Dendritic cell treated with granulocyte-macrophage colony-stimulating factor and Interleukin-4, amounts not matched to agents 40 ng/mL and 50 ng/mL, for 4 days (primary cell): Measurements from ENCODE around the gene SLC32A1.

ENCODE experiments used
- H3K27ac Mint-ChIP-seq: one replicate; pipeline ENCODE4 v1.8.0; 2022; ENCODE audit warnings: mild to moderate bottlenecking, mixed read lengths
- H3K27me3 Mint-ChIP-seq: one replicate; pipeline ENCODE4 v1.8.0; 2022; ENCODE audit warnings: mild to moderate bottlenecking, mixed read lengths
- H3K36me3 Mint-ChIP-seq: one replicate; pipeline ENCODE4 v1.8.0; 2022; ENCODE audit warnings: low read depth, mixed read lengths
- H3K4me1 Mint-ChIP-seq: one replicate; pipeline ENCODE4 v1.8.0; 2022; ENCODE audit warnings: low read depth, mixed read lengths
- H3K4me3 Mint-ChIP-seq: one replicate; pipeline ENCODE4 v1.8.0; 2022; ENCODE audit warnings: mild to moderate bottlenecking, moderate library complexity, mixed read lengths
- H3K9me3 Mint-ChIP-seq: one replicate; pipeline ENCODE4 v1.8.0; 2022; ENCODE audit warnings: mixed read lengths
- intact Hi-C: fragments of 100-400 bp; cut with micrococcal nuclease; formaldehyde crosslinking; loops from one replicate; pipeline ENCODE4 v1.15.0; 2022

SLC32A1 gene

DNA sequence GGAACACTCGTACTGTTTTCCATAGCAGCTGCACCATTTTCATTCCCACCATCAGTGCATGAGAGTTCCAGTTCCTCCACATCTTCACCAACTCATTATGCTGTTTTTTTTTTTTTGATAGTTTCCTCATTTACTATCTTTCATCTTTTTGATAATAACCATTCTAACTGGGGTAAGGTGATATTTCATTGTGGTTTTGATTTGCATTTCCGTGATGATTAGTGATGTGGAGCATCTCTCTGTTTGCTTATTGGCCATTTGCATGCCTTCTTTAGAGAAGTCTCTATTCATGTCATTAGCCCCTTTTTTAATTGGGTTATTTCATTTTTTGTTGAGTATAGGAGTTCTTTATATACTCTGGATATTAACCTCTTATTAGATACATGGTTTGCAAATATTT, 49.9 kb downstream of the SLC32A1 start:
- intact Hi-C loops = no loop called here
- Mint-ChIP-seq H3K9me3 (peaks cover 17% of the 10 kb centered on the region), H3K4me3 (no peak overlapping the region), H3K36me3 (peaks cover 60% of the 10 kb centered on the region), H3K27me3 (no peaks in the 10 kb centered on the region), H3K27ac (no peak overlapping the region), H3K4me1 (no peaks in the 10 kb centered on the region)

DNA sequence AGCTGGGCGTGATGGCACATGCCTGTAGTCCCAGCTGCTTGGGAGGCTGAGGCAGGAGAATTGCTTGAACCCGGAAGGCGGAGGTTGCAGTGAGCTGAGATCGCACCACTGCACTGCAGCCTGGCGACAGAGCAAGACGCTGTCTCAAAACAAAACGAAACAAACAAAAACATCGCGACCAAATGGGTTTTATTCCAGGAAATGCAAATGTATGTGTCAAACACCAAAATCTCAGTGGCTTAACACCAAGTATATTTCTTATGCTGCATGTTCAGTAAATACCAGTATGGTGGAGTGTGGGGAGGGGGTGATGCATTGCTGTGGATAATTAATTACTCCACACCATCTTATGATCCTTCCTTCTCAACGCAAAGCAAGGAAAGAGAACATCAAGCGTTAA, 52.1 kb downstream of the SLC32A1 start:
- Mint-ChIP-seq H3K4me1 (no peaks in the 10 kb centered on the region), H3K9me3 (peaks cover 17% of the 10 kb centered on the region), H3K36me3 (peaks cover 40% of the 10 kb centered on the region), H3K27me3 (no peaks in the 10 kb centered on the region), H3K4me3 (no peak overlapping the region), H3K27ac (no peak overlapping the region)
- intact Hi-C loops = no loop called here
